ENCODE measurements around the gene OR6Q1.

Gene OR6Q1

DNA sequence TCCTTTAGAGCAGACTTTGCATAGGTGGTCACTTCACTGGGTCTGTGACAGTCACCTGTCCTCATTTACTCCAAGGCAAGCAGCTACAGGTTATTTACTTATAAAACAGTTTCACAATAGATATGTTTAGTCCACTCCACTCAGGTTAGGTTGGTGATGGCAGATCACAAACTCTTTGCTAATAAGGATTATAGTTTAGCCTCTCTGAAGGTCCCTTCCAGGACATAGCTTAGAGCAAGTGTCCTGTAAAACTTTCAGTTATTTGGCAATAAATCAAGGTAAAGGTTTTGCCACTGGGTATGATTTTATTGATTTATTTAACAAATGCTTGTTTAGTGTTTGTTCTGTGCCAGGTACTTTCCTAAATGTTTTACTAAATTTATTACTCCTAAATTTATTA is 8.8 kb downstream of the OR6Q1 start:
- Histone ChIP-seq H3K4me1 (ENCODE audit: insufficient read depth, low read length, poor library complexity, severe bottlenecking) (no peaks in the 10 kb centered on the region), H3K9me3 (ENCODE audit: insufficient read depth, low read depth, low read length) (no peaks in the 10 kb centered on the region), H3F3A (ENCODE audit: low read depth) (no peaks in the 10 kb centered on the region), H3K36me3 (ENCODE audit: insufficient read depth, low read length) (no peaks in the 10 kb centered on the region), H3K79me2 (ENCODE audit: insufficient read depth, low read length) (no peaks in the 10 kb centered on the region), H4K20me1 (ENCODE audit: insufficient read depth, low read length, poor library complexity, severe bottlenecking) (no peaks in the 10 kb centered on the region), H3K9ac (ENCODE audit: low read depth, low read length, poor library complexity, severe bottlenecking) (no peak overlapping the region), H3K9me2 (replicated peaks; ENCODE audit: low read depth, low read length) (no peaks in the 10 kb centered on the region), H3K27me3 (ENCODE audit: insufficient read depth, low read length, poor library complexity, severe bottlenecking) (no peaks in the 10 kb centered on the region), H2AFZ (ENCODE audit: low read length) (no peak overlapping the region), H3K4me3 (ENCODE audit: low read length, poor library complexity, severe bottlenecking) (no peak overlapping the region), H3K4me2 (ENCODE audit: low read depth, low read length, poor library complexity, severe bottlenecking) (no peak overlapping the region)
- TF ChIP-seq, protein P1, sequence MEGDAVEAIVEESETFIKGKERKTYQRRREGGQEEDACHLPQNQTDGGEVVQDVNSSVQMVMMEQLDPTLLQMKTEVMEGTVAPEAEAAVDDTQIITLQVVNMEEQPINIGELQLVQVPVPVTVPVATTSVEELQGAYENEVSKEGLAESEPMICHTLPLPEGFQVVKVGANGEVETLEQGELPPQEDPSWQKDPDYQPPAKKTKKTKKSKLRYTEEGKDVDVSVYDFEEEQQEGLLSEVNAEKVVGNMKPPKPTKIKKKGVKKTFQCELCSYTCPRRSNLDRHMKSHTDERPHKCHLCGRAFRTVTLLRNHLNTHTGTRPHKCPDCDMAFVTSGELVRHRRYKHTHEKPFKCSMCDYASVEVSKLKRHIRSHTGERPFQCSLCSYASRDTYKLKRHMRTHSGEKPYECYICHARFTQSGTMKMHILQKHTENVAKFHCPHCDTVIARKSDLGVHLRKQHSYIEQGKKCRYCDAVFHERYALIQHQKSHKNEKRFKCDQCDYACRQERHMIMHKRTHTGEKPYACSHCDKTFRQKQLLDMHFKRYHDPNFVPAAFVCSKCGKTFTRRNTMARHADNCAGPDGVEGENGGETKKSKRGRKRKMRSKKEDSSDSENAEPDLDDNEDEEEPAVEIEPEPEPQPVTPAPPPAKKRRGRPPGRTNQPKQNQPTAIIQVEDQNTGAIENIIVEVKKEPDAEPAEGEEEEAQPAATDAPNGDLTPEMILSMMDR (conservative IDR thresholded peaks at IDR 0.05; ENCODE audit: low read length) = no peak
- TF ChIP-seq EZH2phosphoT487 (IDR thresholded peaks at IDR 0.05; ENCODE audit: borderline replicate concordance) = no peak

DNA sequence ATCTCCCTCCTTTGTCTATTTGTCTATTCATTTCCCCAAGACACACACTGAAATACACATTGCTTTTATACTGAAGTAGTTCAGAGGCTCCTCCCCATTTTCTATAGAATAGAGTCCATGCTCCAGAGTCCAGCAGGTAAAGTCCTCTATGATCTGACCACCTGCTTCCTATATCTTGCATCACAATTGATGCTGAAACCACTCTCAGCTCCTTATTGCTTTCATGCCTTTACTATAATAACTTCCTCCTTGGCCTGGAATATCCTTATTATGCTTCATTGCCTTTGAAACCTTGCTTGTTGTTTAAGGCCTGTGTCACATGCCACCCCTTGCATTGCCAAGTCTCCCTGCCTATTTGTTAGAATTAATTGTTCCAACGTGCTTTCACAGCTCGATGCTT is 12.6 kb downstream of the OR6Q1 start:
- no peak overlapping the region for H2AFZ ChIP-seq (ENCODE audit: low read length)
- no peak for TF ChIP-seq EZH2phosphoT487 (IDR thresholded peaks at IDR 0.05; ENCODE audit: borderline replicate concordance)
- TF ChIP-seq, protein P1 (conservative IDR thresholded peaks at IDR 0.05; ENCODE audit: low read length) = no peak
- H3K36me3 ChIP-seq (ENCODE audit: insufficient read depth, low read length) = no peaks in the 10 kb centered on the region
- H3K27me3 ChIP-seq (ENCODE audit: insufficient read depth, low read length, poor library complexity, severe bottlenecking) = no peaks in the 10 kb centered on the region
- no peak overlapping the region for H3K4me3 ChIP-seq (ENCODE audit: low read length, poor library complexity, severe bottlenecking)
- H3K79me2 ChIP-seq (ENCODE audit: insufficient read depth, low read length) = no peaks in the 10 kb centered on the region
- H3K4me2 ChIP-seq (ENCODE audit: low read depth, low read length, poor library complexity, severe bottlenecking) = no peak overlapping the region
- no peaks in the 10 kb centered on the region for H4K20me1 ChIP-seq (ENCODE audit: insufficient read depth, low read length, poor library complexity, severe bottlenecking)
- no peaks in the 10 kb centered on the region for H3F3A ChIP-seq (ENCODE audit: low read depth)
- H3K4me1 ChIP-seq (ENCODE audit: insufficient read depth, low read length, poor library complexity, severe bottlenecking) = no peaks in the 10 kb centered on the region
- H3K9me3 ChIP-seq (ENCODE audit: insufficient read depth, low read depth, low read length) = no peaks in the 10 kb centered on the region
- no peak overlapping the region for H3K9ac ChIP-seq (ENCODE audit: low read depth, low read length, poor library complexity, severe bottlenecking)
- H3K9me2 ChIP-seq (replicated peaks; ENCODE audit: low read depth, low read length) = no peaks in the 10 kb centered on the region

DNA sequence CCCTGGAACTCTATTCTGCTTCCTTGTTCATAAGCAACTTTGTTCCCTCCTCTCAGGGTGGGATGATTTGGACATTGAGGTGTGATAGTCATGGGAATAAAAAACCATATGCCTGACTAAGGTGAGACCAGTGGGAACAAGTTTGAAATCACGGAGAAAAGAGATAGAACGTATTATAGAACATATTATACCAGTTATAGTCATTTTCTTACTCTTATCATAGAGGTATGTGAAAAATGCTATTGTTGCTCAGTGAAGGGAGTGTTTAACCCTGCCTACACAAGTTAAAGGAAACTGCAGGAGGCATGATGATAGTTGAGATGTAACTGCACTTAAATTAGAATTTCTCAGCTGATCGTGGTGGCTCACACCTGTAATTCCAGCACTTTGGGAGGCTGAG is 15.5 kb downstream of the OR6Q1 start:
- no peak overlapping the region for H2AFZ ChIP-seq (ENCODE audit: low read length)
- H3K9me2 ChIP-seq (replicated peaks; ENCODE audit: low read depth, low read length) = no peaks in the 10 kb centered on the region
- H3K4me1 ChIP-seq (ENCODE audit: insufficient read depth, low read length, poor library complexity, severe bottlenecking) = no peaks in the 10 kb centered on the region
- H3K4me3 ChIP-seq (ENCODE audit: low read length, poor library complexity, severe bottlenecking) = no peak overlapping the region
- no peak for TF ChIP-seq EZH2phosphoT487 (IDR thresholded peaks at IDR 0.05; ENCODE audit: borderline replicate concordance)
- TF ChIP-seq, protein P1 (conservative IDR thresholded peaks at IDR 0.05; ENCODE audit: low read length) = no peak
- no peaks in the 10 kb centered on the region for H3K36me3 ChIP-seq (ENCODE audit: insufficient read depth, low read length)
- no peak overlapping the region for H3K9ac ChIP-seq (ENCODE audit: low read depth, low read length, poor library complexity, severe bottlenecking)
- H4K20me1 ChIP-seq (ENCODE audit: insufficient read depth, low read length, poor library complexity, severe bottlenecking) = no peaks in the 10 kb centered on the region
- H3K9me3 ChIP-seq (ENCODE audit: insufficient read depth, low read depth, low read length) = no peaks in the 10 kb centered on the region
- H3K79me2 ChIP-seq (ENCODE audit: insufficient read depth, low read length) = no peaks in the 10 kb centered on the region
- no peak overlapping the region for H3K4me2 ChIP-seq (ENCODE audit: low read depth, low read length, poor library complexity, severe bottlenecking)
- no peaks in the 10 kb centered on the region for H3K27me3 ChIP-seq (ENCODE audit: insufficient read depth, low read length, poor library complexity, severe bottlenecking)
- no peaks in the 10 kb centered on the region for H3F3A ChIP-seq (ENCODE audit: low read depth)

All from Loucy (cell line).